ENCODE measurements around the gene EXOC6B.

- no peak for TF ChIP-seq CTCF (IDR thresholded peaks at IDR 0.05)
- TF ChIP-seq POLR2A (IDR thresholded peaks at IDR 0.05) = no peak
Observed at GRCh38 chr2:72863046-72863445, 37.2 kb upstream of the EXOC6B start.

All from heart left ventricle (tissue), 13 donors.